GM12872 (cell line): ENCODE data around the gene SIM2.

Experiments used
- TF ChIP-seq, protein P1 (sequence below): IDR thresholded peaks from 3 replicates; pipeline ENCODE4 v1.5.1; 2011; ENCODE audit warnings: low read depth, mild to moderate bottlenecking, low read length, moderate library complexity; ENCODE audit not compliant: insufficient read depth

SIM2 gene

DNA sequence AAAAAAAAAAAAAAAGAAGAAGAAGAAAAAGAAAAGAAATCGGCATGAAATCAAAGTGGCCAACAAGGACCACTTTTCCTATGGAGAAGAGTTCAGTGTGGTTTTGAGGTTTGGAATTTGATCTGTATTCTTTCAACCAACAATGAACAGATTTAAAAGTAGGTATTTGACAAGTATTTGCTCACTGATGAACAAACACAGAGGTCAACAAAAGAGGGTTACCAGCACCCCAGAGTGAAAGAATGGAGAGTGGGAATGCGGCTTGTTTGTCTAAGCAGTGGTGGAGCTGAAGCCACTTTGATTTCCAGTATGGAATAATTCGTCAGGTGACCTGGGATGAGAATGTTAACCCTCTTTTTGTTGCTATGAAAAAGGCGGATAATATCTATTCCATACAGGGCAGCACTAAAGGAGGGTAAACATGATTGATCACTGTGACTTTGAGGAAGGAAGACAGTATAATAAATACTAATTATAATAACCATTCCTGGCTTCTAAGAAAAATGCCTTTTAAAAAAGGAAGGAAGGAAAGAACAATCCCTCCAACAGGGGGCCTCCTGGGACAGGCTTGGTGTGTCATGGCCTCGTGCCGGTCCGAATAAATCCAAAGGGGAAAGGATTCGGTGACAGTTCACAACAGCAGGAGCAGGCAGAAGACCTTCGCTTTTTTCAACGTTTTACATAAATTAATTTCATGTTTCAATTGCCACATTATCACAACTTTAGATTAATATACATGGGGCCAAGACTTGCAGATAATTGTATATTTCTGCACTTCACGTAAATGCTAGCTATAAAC is 37.2 kb upstream of the SIM2 start:
- TF ChIP-seq, protein P1, sequence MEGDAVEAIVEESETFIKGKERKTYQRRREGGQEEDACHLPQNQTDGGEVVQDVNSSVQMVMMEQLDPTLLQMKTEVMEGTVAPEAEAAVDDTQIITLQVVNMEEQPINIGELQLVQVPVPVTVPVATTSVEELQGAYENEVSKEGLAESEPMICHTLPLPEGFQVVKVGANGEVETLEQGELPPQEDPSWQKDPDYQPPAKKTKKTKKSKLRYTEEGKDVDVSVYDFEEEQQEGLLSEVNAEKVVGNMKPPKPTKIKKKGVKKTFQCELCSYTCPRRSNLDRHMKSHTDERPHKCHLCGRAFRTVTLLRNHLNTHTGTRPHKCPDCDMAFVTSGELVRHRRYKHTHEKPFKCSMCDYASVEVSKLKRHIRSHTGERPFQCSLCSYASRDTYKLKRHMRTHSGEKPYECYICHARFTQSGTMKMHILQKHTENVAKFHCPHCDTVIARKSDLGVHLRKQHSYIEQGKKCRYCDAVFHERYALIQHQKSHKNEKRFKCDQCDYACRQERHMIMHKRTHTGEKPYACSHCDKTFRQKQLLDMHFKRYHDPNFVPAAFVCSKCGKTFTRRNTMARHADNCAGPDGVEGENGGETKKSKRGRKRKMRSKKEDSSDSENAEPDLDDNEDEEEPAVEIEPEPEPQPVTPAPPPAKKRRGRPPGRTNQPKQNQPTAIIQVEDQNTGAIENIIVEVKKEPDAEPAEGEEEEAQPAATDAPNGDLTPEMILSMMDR: peak; percentile 13; the same call in 1 of the 3 replicates

DNA sequence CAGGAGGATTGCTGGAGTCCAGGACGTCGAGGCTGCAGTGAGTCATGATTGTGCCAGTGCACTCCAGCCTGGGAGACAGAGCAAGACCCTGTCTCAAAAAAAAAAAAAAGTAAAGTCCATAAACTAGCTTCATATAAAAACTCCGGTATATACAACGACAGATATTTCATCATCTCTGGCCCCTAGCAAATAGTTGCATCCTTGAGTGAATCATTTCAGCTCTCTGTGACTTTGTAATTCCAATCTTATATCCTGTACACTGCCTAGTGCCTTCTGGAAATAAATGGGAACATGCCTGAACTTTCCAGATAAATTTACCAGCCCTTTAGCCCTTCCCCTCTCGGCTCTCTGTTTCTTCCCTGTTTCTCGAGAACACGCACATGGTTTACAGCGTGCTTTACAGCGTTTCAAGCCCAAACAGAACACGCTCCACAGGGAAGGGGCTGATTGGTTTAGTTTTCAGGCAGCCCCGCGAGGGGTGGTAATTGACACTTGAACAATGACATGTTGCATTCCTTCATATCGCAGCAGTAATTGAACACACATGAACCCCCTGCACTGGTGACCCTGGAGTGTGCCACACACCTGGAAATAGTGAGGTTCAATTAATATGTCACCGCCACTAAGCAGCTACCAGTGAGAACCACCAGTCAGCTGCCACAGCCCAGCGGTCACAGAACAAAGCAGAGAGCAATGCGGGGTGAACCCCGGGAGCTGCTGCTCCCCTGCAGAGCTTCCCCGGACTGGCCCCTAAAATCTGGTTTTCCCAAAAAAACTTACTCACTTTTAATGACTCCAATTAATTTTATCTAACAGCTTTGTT is 35.7 kb upstream of the SIM2 start:
- TF ChIP-seq, protein P1: no peak

DNA sequence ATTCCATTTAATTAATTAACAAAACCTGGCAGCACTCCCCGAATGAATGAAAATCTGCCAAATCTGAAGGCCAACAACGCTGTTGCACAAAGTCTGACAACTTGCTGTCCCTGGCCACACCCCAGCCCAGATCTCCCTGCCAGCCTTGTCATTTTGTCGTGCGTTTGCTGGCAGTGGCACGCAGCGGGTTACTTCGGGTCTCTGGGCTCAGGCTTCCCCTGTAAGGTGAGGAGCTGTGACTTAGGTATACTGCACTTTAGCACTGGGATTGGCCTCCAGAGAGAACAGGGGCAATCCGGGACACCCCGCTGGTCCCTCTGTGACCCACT is 34.3 kb upstream of the SIM2 start:
- TF ChIP-seq, protein P1: no peak

DNA sequence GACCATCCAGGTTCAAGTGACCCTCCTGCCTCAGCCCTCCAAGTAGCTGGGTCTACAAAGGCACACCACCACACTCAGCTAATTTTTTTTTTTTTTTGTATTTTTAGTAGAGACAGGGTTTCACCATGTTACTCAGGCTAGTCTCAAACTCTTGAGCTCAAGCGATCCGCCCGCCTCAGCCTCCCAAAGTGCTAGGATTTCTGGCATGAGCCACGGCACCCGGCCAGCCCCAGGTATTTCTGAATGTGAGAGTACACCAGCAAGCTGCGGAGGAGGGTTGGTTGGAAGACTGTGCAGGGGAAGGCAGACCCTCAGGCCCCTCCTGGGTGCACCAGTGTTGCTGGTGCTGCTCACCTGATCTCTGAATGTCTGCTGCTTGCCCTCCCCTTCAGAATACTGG is 33.1 kb upstream of the SIM2 start:
- TF ChIP-seq, protein P1: no peak

DNA sequence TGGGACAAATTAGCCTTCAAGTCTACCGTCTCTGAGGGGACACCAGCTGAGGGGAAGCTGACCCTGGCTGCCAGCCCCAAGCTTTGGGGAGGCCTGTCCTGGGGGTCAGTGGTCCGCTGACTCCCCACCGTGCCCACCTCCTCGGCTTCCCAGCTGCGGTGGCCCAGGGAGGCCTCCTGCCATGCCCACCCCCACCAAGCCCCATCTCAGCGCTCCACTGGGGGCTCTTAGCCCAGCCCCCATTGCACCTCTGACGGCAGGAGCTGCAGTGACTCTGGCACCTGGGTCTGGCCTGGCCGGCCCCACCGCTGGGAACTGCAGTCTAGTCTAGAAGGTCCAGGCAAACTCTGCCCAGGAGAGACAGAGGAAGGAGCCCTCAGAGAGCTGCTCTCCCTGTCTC is 30.2 kb upstream of the SIM2 start:
- TF ChIP-seq, protein P1: no peak

DNA sequence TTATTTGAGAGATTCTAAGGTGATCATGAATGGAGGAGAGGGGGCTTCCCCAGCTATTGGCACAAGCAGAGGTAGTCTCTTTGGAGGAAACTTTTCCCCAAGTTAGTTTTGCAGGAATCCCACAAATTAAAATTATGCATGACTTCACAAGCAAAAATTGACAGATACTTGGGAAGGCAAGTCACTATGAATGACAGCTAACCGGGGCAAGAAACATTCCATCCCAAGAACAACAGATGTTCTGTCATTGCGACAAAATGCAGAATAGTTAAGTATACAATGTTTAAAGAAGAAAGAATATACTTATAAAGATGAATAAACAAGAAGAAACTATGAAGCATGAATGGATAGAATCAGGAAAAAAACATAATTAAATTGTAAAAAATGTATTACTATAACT is 27.1 kb upstream of the SIM2 start:
- TF ChIP-seq, protein P1: no peak

DNA sequence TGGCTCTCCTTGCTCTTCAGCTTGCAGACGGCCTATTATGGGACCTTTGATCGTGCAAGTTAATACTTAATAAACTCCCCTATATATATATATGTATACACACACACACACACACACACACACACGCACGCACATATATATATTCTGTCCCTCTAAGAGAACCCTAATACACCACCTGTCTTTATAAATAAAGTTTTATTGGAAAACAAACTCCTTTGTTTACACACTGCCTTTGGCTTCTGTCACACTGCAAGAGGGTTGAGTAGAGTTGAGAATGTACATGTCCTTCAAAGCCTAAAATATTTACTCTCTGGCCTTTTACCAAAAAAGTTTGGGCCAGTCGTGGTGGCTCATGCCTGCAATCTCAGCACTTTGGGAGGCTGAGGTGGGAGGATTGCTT is 26.2 kb upstream of the SIM2 start:
- TF ChIP-seq, protein P1: no peak
